ENCODE data around the gene GRM7. TPM values are rescaled to one million over a fixed set of nuclear protein-coding genes. Genes with fewer than 3 reads are reported as not detected.

Gene GRM7
- total RNA-seq, 2 donors from 2014 or later: 0.96 to 1.5 TPM

- no peak for DNase-seq (ENCODE audit: low spot score)
- no peaks in the 10 kb centered on the region for H3K36me3 ChIP-seq
- no peak overlapping the region for H3K27ac ChIP-seq
- no peak overlapping the region for H3K4me3 ChIP-seq
- H3K4me1 ChIP-seq (replicated peaks): no peaks in the 10 kb centered on the region
- intact Hi-C loops (cut with DNase I): no loop called here
- 11% methylated on average over 1 of the region's 1 CpG for whole genome bisulfite sequencing
- TF ChIP-seq POLR2A (IDR thresholded peaks at IDR 0.05) (no peak), CTCF (IDR thresholded peaks at IDR 0.05) (no peak), POLR2AphosphoS5 (IDR thresholded peaks at IDR 0.05) (no peak)
- no peaks in the 10 kb centered on the region for H3K9me3 ChIP-seq
- peaks cover 3% of the 10 kb centered on the region for H3K27me3 ChIP-seq (replicated peaks; ENCODE audit: insufficient read depth)
These were observed 715.2 kb downstream of the GRM7 start for GRCh38 chr3:7576071-7576470.

- TF ChIP-seq POLR2A (IDR thresholded peaks at IDR 0.05) (no peak), POLR2AphosphoS5 (IDR thresholded peaks at IDR 0.05) (no peak), CTCF (IDR thresholded peaks at IDR 0.05) (no peak)
- Histone ChIP-seq H3K27ac (no peak overlapping the region), H3K9me3 (no peaks in the 10 kb centered on the region), H3K4me3 (no peak overlapping the region), H3K4me1 (replicated peaks) (no peaks in the 10 kb centered on the region), H3K36me3 (no peaks in the 10 kb centered on the region), H3K27me3 (replicated peaks; ENCODE audit: insufficient read depth) (peaks cover 3% of the 10 kb centered on the region)
- 58% methylated on average over 3 of the region's 3 CpGs for WGBS
- DNase-seq (ENCODE audit: low spot score): no peak
- intact Hi-C loops (cut with DNase I): no loop called here
These were observed 715.6 kb downstream of the GRM7 start for GRCh38 chr3:7576506-7576905.

- no peak overlapping the region for H3K27ac ChIP-seq
- no peaks in the 10 kb centered on the region for H3K4me1 ChIP-seq (replicated peaks)
- H3K4me3 ChIP-seq: no peak overlapping the region
- no peak for DNase-seq (ENCODE audit: low spot score)
- no peaks in the 10 kb centered on the region for H3K9me3 ChIP-seq
- intact Hi-C loops (cut with DNase I): no loop called here
- 88% methylated on average over 1 of the region's 1 CpG for WGBS
- peaks cover 3% of the 10 kb centered on the region for H3K27me3 ChIP-seq (replicated peaks; ENCODE audit: insufficient read depth)
- no peak for TF ChIP-seq POLR2A (IDR thresholded peaks at IDR 0.05)
- no peak for TF ChIP-seq CTCF (IDR thresholded peaks at IDR 0.05)
- no peak for TF ChIP-seq POLR2AphosphoS5 (IDR thresholded peaks at IDR 0.05)
- no peaks in the 10 kb centered on the region for H3K36me3 ChIP-seq
These were observed 716.6 kb downstream of the GRM7 start for GRCh38 chr3:7577513-7577912.

- H3K4me3 ChIP-seq: no peak overlapping the region
- no peaks in the 10 kb centered on the region for H3K4me1 ChIP-seq (replicated peaks)
- 83% methylated on average over 1 of the region's 1 CpG for WGBS
- no peaks in the 10 kb centered on the region for H3K9me3 ChIP-seq
- TF ChIP-seq POLR2AphosphoS5 (IDR thresholded peaks at IDR 0.05): no peak
- TF ChIP-seq CTCF (IDR thresholded peaks at IDR 0.05): no peak
- no peak for TF ChIP-seq POLR2A (IDR thresholded peaks at IDR 0.05)
- no peaks in the 10 kb centered on the region for H3K36me3 ChIP-seq
- DNase-seq (ENCODE audit: low spot score): no peak
- H3K27me3 ChIP-seq (replicated peaks; ENCODE audit: insufficient read depth): no peaks in the 10 kb centered on the region
- H3K27ac ChIP-seq: no peak overlapping the region
- intact Hi-C loops (cut with DNase I): no loop called here
These were observed 720.9 kb downstream of the GRM7 start for GRCh38 chr3:7581831-7582230.

GRCh38 chr3:7585052-7585451 lies 724.1 kb downstream of the GRM7 start:
- Histone ChIP-seq H3K27me3 (replicated peaks; ENCODE audit: insufficient read depth) (no peaks in the 10 kb centered on the region), H3K9me3 (no peaks in the 10 kb centered on the region), H3K27ac (no peak overlapping the region), H3K4me3 (no peak overlapping the region), H3K4me1 (replicated peaks) (no peaks in the 10 kb centered on the region), H3K36me3 (no peaks in the 10 kb centered on the region)
- no peak for TF ChIP-seq POLR2AphosphoS5 (IDR thresholded peaks at IDR 0.05)
- no peak for TF ChIP-seq CTCF (IDR thresholded peaks at IDR 0.05)
- TF ChIP-seq POLR2A (IDR thresholded peaks at IDR 0.05): no peak
- no peak for DNase-seq (ENCODE audit: low spot score)
- WGBS: 57% methylated on average over 3 of the region's 3 CpGs
- intact Hi-C loops (cut with DNase I): no loop called here
